Stimulated activated naive CD8-positive, alpha-beta T cell treated with anti-CD3 and anti-CD28 coated beads, Interleukin-15, amount 100 ng/mL, for 72 hours (primary cell): ENCODE results near the gene FTH1.
"Not testable (repeated sequence)": the region's sequence is repeated elsewhere in the genome, so short reads cannot be mapped to it uniquely, and the experiment has no call there.

ENCODE experiments used
- ATAC-seq: fragments of 150-1000 bp; cut with Tn5 transposase; 2 replicates; pipeline ENCODE4 v1.10.0; 2021; ENCODE audit warnings: mild to moderate bottlenecking, moderate library complexity
- DNase-seq, 2 donors: peaks; one replicate each; pipeline ENCODE4 v3.0.0; 2021 to 2022
- H3K27ac Mint-ChIP-seq, 2 donors: one replicate each; pipeline ENCODE4 v1.8.0; 2022; ENCODE audit warnings: mild to moderate bottlenecking in 2 of 2, mixed read lengths in 2 of 2, moderate library complexity in 2 of 2
- H3K27me3 Mint-ChIP-seq: one replicate; pipeline ENCODE4 v1.8.0; 2022; ENCODE audit warnings: mixed read lengths
- H3K4me1 Mint-ChIP-seq: one replicate; pipeline ENCODE4 v1.8.0; 2022; ENCODE audit warnings: mild to moderate bottlenecking, mixed read lengths
- H3K4me3 Mint-ChIP-seq, 2 donors: one replicate each; pipeline ENCODE4 v1.8.0; 2022; ENCODE audit warnings: mild to moderate bottlenecking in 2 of 2, mixed read lengths in 2 of 2, moderate library complexity in 1 of 2
- H3K9me3 Mint-ChIP-seq, 2 donors: one replicate each; pipeline ENCODE4 v1.8.0; 2022; ENCODE audit warnings: mixed read lengths in 2 of 2

FTH1 gene

DNA sequence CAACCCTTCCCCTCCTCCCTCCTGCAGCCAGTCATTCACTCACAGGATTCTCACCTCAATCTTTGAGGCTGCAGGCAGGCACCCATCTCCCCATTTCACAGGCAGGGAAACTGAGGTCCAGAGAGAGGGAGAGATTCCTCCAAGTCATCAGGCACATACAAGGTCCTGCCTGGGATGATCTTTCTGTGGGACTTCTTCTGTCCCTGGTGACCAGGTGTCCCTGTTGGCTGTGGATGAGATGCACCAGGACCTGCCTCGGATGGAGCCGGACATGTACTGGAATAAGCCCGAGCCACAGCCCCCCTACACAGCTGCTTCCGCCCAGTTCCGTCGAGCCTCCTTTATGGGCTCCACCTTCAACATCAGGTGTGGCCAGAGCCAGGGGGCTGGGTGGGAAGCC is 7.8 kb downstream of the FTH1 start:
- Mint-ChIP-seq H3K4me1 (peaks cover 49% of the 10 kb centered on the region), H3K4me3 (no peak overlapping the region), H3K27me3 (peaks cover 12% of the 10 kb centered on the region), H3K27ac (no peak overlapping the region), H3K9me3 (no peaks in the 10 kb centered on the region)
- DNase-seq (no peak), ATAC-seq (no peak)

DNA sequence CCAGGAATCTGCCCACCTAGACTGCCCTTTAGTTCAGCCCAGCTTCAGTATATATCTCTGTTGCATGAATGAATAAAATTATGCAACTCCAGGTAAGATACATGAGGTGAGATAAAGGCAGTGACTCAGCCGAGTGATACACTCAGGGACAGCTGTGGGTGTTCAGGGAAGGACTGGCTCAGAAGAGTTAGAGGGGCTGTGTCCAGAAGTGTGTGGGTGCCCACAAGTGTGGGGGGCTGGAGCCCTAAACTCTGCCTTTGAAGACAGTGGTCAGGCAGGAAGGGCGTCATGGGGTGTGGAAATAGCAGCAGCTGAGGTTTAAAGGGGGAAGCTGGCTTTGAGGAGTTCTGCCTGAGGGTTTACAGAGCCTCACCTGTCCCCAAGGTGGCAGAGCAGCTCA is 8.3 kb downstream of the FTH1 start:
- Mint-ChIP-seq H3K27me3 (peaks cover 18% of the 10 kb centered on the region), H3K4me3 (no peak overlapping the region), H3K9me3 (no peaks in the 10 kb centered on the region), H3K4me1 (peaks cover 49% of the 10 kb centered on the region), H3K27ac (peak overlapping the region; percentile 83 to 85)
- DNase-seq: peak in 1 of 2 donors; percentile 13
- ATAC-seq: peak; percentile 5

DNA sequence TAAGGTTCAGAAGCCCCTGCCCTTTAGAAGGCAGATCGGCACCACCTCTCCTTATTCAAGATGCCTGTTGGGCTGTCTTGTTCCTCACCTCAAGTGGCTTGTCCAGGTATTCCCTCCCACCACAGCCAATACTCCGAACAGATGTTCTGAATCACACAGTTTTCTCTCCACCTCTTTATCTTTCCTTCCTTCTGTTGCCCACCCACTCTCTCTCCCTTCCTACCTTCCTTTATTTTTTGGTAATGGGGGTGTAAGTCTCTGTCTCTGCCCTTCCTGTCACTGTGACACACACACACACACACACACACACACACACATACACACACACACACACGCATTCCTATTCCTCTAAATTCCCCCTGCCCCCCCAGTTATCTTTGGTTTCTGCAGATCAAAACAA is 8.8 kb downstream of the FTH1 start:
- Mint-ChIP-seq H3K27ac (peak overlapping the region; percentile 83 to 85), H3K4me1 (peaks cover 46% of the 10 kb centered on the region), H3K9me3 (no peaks in the 10 kb centered on the region), H3K4me3 (no peak overlapping the region), H3K27me3 (peaks cover 20% of the 10 kb centered on the region)
- DNase-seq (no peak), ATAC-seq (no peak)

DNA sequence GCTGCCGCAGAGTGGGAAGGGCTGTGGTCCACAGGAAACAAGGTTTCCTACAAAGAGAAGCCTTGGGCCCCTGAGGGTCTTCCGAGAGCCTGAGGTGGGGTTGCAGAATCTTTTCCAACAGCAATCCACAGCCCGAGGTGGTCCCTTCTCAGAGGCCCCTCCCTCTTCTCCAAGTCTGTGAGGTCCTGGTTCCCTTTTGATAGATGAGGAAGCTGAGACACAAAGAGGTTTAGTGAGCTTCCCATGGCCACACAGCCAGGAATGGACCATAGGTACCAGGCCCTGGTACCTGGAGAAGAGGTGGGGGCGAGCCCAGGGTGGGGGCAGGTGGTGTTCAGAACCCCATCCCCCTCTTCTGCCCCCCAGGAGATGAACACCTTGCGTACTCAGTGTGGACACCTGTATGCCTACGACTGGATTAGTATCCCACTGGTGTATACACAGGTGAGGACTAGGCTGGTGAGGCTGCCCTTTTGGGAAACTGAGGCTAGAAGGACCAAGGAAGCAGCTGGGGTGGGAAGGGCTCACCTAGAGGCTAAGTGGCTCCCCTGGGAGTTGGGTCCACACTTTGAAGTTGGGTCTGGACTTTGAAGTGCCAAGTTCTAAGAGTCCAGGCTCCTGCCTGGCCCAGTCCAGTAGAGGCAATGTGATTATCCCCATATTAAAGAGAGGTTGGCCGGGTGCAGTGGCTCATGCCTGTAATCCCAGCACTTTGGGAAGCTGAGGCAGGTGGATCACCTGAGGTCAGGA is 10.2 kb downstream of the FTH1 start:
- Mint-ChIP-seq H3K4me1 (peaks cover 34% of the 10 kb centered on the region), H3K27ac (no peak overlapping the region), H3K4me3 (no peak overlapping the region), H3K9me3 (no peaks in the 10 kb centered on the region), H3K27me3 (peaks cover 20% of the 10 kb centered on the region)
- DNase-seq: peak in 1 of 2 donors; percentile 6
- no peak for ATAC-seq

DNA sequence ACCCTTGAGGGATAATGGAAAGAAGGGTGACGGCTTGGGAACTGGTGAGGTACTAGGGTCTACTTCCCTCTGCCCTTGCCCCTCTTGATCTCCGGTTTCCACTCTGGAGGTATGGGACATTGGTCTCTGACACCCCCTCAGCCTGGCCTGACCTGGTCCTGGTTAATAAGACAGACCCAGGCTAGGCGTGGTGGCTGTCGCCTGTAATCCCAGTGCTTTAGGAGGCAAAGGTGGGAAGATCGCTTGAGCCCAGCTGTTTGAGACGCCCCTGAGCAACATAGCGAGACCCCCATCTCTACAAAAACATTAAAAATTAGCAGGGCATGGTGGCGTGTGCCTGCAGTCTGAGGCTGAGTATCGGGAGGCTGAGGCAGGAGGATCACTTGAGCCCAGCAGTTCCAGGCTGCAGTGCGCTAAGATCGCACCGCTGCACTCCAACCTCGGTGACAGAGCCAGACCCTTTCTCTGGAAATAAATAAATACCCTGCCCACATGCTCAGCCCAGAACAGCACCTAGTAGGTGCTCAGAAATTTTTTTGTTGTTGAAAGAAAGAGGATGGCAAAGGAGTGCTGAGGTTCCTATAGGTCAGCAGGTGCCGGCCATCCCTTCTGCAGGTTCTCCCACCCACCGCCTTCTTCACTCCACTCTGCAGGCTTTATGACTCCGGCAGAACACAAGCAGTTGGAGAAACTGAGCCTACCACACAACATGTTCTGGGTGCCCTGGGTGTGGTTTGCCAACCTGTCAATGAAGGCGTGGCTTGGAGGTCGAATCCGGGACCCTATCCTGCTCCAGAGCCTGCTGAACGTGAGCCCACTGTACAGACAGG is 11.0 kb downstream of the FTH1 start:
- ATAC-seq (no peak), DNase-seq (peak in 1 of 2 donors; percentile 7)
- H3K4me1 Mint-ChIP-seq: peaks cover 41% of the 10 kb centered on the region
- no peaks in the 10 kb centered on the region for H3K9me3 Mint-ChIP-seq
- H3K4me3 Mint-ChIP-seq: peak overlapping the region; percentile 60 to 74
- H3K27me3 Mint-ChIP-seq: peaks cover 28% of the 10 kb centered on the region
- peak overlapping the region in 1 of 2 donors; percentile 27 for H3K27ac Mint-ChIP-seq

DNA sequence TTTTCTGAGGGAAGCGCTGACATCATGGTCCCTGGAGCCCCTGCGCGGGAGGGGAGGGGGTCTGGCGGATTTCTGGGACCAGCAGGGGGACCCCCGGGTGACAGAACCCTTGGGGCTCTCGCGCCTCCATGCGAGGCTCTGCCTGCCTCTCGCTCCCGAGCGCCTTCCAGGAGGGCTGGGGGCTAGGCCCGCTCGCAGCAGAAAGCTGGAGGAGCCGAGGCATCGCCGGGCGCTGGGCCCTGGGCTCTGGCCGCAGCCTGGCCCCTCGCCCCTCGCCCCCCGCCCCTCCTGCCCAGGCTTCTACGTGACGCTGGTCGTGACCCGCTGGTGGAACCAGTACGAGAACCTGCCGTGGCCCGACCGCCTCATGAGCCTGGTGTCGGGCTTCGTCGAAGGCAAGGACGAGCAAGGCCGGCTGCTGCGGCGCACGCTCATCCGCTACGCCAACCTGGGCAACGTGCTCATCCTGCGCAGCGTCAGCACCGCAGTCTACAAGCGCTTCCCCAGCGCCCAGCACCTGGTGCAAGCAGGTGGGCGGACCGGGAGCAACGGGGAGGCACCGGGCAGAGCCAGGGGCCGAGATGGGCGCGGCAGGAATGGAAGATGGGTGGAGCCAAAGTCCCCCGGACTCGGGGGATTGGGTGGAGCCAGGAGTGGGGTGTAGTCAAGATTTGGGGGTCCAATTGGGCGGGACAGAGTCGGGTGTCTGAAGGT is 11.9 kb downstream of the FTH1 start:
- peak in 1 of 2 donors; percentile 36 for DNase-seq
- H3K9me3 Mint-ChIP-seq: no peaks in the 10 kb centered on the region
- ATAC-seq: peak; percentile 74
- H3K4me1 Mint-ChIP-seq: peaks cover 43% of the 10 kb centered on the region
- H3K27ac Mint-ChIP-seq: peak overlapping the region; percentile 46 to 54
- H3K27me3 Mint-ChIP-seq: peaks cover 28% of the 10 kb centered on the region
- peak overlapping the region; percentile 70 to 74 for H3K4me3 Mint-ChIP-seq

DNA sequence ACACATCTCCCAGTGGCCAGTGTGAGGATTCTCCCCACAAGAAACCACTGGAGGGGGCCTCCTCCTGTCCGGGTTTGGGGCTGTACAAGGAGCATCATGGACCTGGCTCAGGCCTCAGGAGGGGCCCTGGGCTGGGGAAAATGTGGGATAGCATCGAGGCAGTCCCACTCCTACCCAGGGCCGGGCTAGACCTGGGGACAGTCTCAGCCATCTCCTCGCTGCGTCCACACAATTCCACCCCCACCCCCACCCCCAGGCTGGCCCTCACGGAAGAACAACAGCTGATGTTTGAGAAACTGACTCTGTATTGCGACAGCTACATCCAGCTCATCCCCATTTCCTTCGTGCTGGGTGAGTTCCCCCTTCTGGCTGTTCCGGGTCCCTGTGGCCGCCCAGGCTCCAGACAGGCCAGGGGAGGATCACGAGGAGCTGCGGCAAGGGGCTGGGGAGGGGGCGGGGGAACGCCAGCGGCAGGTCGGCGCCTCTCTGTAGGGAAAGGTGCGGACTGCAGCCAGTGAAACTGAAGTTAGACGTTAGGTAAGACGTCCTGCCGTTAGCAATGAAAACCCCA is 12.5 kb downstream of the FTH1 start:
- Mint-ChIP-seq H3K4me3 (peak overlapping the region; percentile 65 to 70), H3K27me3 (peaks cover 28% of the 10 kb centered on the region), H3K4me1 (peaks cover 50% of the 10 kb centered on the region), H3K27ac (peak overlapping the region; percentile 27 to 46), H3K9me3 (no peaks in the 10 kb centered on the region)
- ATAC-seq (peak; percentile 52), DNase-seq (peak in 1 of 2 donors; percentile 25)

DNA sequence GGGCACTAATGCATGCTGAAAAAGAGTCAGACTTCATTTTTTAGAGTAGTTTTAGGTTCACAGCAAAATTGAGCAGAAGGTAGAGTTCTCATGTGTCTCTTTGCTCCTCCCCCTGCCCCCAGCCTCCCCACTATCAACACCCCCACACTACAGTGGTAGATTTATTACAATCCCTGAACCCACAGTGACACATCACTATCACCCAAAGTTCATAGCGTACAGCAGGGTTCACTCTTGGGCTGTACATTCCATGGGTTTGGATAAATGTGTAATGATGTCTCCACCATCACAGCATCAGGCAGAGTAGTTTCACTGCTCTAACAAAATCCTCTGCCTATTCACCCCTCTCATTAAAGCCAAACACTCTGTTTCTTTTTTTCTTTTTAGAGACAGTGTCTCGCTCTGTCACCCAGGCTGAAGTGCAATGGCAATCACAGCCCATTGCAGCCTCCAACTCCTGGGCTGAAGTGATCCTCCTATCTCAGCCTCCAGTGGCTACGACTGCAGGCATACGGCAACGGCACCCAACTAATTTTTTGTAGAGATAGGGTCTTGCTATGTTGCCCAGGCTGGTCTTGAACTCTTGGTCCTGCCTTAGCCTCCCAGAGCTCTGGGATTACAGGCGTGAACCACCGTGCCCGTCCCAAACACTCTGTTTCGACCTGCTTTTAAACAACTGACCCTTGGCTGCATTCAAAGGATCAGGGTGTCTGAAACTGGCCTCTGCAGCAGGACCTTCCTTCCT is 13.2 kb downstream of the FTH1 start:
- DNase-seq: peak in 1 of 2 donors; percentile 4
- no peak for ATAC-seq
- Mint-ChIP-seq H3K27me3 (peaks cover 28% of the 10 kb centered on the region), H3K27ac (no peak overlapping the region), H3K9me3 (no peaks in the 10 kb centered on the region), H3K4me1 (peaks cover 55% of the 10 kb centered on the region), H3K4me3 (no peak overlapping the region)

DNA sequence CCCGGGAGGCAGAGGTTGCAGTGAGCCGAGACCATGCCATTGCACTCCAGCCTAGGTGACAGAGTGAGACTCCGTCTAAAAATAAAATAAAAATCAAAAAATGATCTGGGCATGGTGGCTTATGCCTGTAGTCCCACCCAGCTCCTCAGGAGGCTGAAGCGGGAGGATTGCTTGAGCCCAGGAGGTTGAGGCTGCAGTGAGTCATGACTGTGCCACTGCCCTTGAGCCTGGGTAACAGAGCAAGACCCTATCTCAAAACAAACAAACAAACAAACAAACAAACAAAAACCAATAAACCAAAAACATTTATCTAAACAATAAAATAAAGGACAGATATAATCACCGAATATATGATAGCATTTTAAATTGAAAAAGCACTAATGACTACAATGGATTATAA is 13.8 kb downstream of the FTH1 start:
- ATAC-seq, H3K9me3 Mint-ChIP-seq, H3K4me3 Mint-ChIP-seq, H3K27ac Mint-ChIP-seq: not testable (repeated sequence)
- DNase-seq: peak in 1 of 2 donors; percentile 11
- H3K4me1 Mint-ChIP-seq: peaks cover 50% of the 10 kb centered on the region
- H3K27me3 Mint-ChIP-seq: peaks cover 28% of the 10 kb centered on the region

DNA sequence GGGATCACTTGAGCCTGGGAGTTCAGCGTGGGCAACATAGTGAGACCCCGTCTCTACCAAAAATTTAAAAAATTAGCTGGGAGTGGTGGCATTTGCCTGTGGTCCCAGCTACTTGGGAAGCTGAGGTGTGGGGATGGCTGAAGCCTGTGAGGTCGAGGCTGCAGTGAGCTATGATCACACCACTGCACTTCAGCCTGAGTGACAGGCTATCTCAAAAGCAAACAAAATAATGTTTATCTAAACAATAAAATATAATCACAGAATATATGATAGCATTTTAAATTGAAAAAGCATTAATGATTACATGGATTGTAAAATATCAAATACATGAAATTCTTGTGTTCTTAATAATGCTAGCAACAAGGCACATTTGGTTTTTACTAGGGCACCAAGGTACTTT is 14.6 kb downstream of the FTH1 start:
- DNase-seq (no peak), ATAC-seq (no peak)
- H3K27ac Mint-ChIP-seq: no peak overlapping the region
- H3K9me3 Mint-ChIP-seq: no peaks in the 10 kb centered on the region
- peaks cover 28% of the 10 kb centered on the region for H3K27me3 Mint-ChIP-seq
- peaks cover 47% of the 10 kb centered on the region for H3K4me1 Mint-ChIP-seq
- H3K4me3 Mint-ChIP-seq: no peak overlapping the region

DNA sequence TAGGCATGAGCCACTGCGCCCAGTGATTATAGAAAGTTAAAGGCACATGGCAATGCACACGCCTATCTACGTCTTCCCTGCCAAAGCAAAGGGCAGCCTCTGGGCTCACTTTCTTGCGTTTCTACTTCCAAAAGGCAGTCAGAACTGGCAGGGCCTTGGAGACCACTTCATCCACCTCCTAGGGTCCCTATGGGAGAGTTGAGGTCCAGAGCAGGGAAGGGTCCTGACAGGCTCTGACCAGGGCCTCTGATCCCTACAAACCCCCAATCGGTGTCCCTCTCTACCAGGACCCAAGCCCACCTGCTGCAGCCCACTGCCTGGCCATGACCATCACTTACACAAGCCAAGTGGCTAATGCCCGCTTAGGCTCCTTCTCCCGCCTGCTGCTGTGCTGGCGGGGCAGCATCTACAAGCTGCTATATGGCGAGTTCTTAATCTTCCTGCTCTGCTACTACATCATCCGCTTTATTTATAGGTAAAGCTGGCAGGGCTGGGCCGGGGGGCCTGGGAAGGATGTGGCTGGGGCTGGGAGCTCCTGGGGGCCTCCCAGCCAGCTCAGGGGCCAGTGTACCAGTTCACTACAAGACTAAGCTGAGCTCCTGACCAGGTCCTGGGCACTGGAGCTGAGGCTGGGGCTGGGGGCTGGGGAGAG is 15.8 kb downstream of the FTH1 start:
- DNase-seq (peak in 1 of 2 donors; percentile 8), ATAC-seq (no peak)
- Mint-ChIP-seq H3K27ac (peak overlapping the region in 1 of 2 donors; percentile 54), H3K4me1 (peaks cover 53% of the 10 kb centered on the region), H3K4me3 (no peak overlapping the region), H3K9me3 (no peaks in the 10 kb centered on the region), H3K27me3 (peaks cover 28% of the 10 kb centered on the region)

DNA sequence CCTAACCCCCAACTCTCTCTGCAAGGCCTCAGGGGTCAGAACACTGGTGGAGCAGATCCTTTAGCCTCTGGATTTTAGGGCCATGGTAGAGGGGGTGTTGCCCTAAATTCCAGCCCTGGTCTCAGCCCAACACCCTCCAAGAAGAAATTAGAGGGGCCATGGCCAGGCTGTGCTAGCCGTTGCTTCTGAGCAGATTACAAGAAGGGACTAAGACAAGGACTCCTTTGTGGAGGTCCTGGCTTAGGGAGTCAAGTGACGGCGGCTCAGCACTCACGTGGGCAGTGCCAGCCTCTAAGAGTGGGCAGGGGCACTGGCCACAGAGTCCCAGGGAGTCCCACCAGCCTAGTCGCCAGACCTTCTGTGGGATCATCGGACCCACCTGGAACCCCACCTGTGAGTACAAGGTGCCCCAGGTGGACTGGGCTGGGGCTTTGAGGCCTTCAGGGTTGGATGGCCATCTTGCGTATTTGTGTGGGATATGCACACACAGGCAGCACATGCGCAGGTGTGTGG is 17.3 kb downstream of the FTH1 start, which contains the start of gene BEST1:
TSS of gene BEST1 (plus strand) at position 317 of the 513 bp plus-strand sequence. CDS start 1,456 bp downstream, outside the sequence.
- Mint-ChIP-seq H3K4me3 (peak within 1 kb of the TSS; percentile 61 to 68), H3K27ac (peak within 1 kb of the TSS; percentile 92 to 98), H3K27me3 (peaks cover 20% of the 10 kb centered on the region), H3K9me3 (no peaks in the 10 kb centered on the region), H3K4me1 (peaks cover 41% of the 10 kb centered on the region)
- DNase-seq: no peak
- peak; percentile 1 for ATAC-seq

DNA sequence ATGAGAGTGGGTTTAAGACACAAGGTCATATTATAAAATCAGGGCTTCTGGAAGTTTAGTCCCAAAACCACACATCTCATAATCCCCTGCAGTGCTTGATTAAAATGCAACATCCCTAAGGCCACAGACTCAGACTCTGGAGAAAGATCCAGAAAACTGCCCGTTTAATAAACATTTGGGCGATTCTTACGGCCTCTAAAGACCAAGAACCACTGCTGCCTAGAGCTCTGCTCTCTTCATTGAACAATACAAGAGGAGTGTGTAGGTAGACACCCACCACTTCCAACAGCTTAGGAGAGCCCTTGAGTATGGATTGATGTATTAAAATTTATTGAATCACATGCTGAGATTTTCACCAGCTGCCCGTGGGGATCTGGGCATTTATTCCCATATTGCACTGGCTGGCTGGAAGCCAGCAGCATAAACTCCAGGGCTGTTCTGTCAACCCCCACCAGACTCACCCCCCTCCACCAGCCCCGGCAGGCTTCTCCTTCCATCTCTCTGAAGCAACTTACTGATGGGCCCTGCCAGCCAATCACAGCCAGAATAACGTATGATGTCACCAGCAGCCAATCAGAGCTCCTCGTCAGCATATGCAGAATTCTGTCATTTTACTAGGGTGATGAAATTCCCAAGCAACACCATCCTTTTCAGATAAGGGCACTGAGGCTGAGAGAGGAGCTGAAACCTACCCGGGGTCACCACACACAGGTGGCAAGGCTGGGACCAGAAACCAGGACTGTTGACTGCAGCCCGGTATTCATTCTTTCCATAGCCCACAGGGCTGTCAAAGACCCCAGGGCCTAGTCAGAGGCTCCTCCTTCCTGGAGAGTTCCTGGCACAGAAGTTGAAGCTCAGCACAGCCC is 18.0 kb downstream of the FTH1 start:
- ATAC-seq (peak; percentile 89), DNase-seq (peak in 1 of 2 donors; percentile 79)
- H3K27me3 Mint-ChIP-seq: peaks cover 14% of the 10 kb centered on the region
- no peaks in the 10 kb centered on the region for H3K9me3 Mint-ChIP-seq
- peak overlapping the region; percentile 61 to 68 for H3K4me3 Mint-ChIP-seq
- peaks cover 34% of the 10 kb centered on the region for H3K4me1 Mint-ChIP-seq
- H3K27ac Mint-ChIP-seq: peak overlapping the region; percentile 92 to 98
